Neuron (in vitro differentiated cells): Measurements from ENCODE around the gene ARL5C.

ENCODE experiments used
- H2AFZ ChIP-seq: one replicate; pipeline ENCODE4 v1.6.1; 2013; ENCODE audit warnings: low read depth, mild to moderate bottlenecking, inconsistent platforms, low read length, moderate library complexity
- H3K27me3 ChIP-seq: one replicate; pipeline ENCODE4 v1.6.1; 2013; ENCODE audit warnings: low read length; ENCODE audit not compliant: insufficient read depth
- H3K36me3 ChIP-seq: one replicate; pipeline ENCODE4 v1.6.1; 2013; ENCODE audit warnings: low read length; ENCODE audit not compliant: insufficient read depth
- H3K4me1 ChIP-seq: one replicate; pipeline ENCODE4 v1.6.1; 2013; ENCODE audit warnings: low read length; ENCODE audit not compliant: insufficient read depth
- H3K4me3 ChIP-seq: 2 replicates; pipeline ENCODE4 v1.5.1; 2013; ENCODE audit warnings: mild to moderate bottlenecking, low read length, moderate library complexity
- H3K9me3 ChIP-seq: one replicate; pipeline ENCODE4 v1.6.1; 2013; ENCODE audit warnings: low read length

Gene ARL5C, protein sequence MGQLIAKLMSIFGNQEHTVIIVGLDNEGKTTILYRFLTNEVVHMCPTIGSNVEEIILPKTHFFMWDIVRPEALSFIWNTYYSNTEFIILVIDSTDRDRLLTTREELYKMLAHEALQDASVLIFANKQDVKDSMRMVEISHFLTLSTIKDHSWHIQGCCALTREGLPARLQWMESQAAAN

DNA sequence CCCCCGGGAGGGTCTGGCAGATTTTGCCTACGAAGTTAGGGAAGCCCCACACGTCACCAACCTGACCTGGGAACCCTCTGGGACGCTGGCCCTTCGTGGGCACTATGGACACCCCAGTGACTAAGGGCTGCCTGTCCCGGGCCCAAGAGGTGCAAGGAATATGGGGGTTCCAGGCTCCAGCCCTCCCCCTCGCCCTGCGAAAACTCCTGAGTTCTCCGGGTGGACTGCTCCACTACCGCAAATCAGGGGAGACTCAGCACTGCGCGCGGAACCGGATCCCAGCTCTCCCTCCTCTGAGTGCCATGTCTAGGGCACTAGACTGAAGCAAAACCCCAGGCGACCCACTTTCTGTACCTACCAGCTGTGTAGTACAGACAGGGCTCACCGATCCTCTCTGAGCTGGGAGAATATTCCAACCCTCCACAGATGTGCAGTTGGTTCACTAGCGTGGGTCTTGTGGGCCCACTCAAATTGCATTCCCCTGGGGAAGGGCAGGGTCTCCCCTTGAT, at the start of gene ARL5C:
Gene ARL5C, minus strand, starts transcription at position 321 of the 509 bp plus-strand sequence. CDS start 401 bp downstream, outside the sequence.
- Histone ChIP-seq H2AFZ (peak within 1 kb of the TSS; percentile 92), H3K4me1 (peaks cover 9% of the 10 kb centered on the region), H3K9me3 (no peaks in the 10 kb centered on the region), H3K36me3 (no peaks in the 10 kb centered on the region), H3K4me3 (peak within 1 kb of the TSS; percentile 65), H3K27me3 (peaks cover 25% of the 10 kb centered on the region)

DNA sequence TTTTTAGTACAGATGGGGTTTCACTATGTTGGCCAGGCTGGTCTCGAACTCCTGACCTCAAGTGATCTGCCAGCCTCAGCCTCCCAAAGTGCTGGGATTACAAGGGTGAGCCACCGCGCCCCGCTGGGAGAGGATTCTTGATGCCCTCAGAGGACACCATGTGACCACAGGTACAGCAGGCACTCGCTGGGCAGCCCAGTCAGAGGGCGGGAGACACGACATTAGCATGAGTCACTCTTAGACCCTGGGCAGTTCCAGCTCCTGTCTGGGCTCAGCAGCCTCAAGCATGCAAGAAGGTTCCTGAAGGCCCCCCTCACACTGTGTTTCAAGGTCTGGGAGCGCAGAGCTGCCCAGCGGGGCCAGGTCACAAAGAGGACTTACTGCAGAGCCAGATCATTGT, 47.9 kb upstream of the ARL5C start:
- peaks cover 8% of the 10 kb centered on the region for H3K4me1 ChIP-seq
- H2AFZ ChIP-seq: no peak overlapping the region
- H3K36me3 ChIP-seq: no peaks in the 10 kb centered on the region
- H3K27me3 ChIP-seq: peaks cover 68% of the 10 kb centered on the region
- H3K4me3 ChIP-seq: no peak overlapping the region
- no peaks in the 10 kb centered on the region for H3K9me3 ChIP-seq

DNA sequence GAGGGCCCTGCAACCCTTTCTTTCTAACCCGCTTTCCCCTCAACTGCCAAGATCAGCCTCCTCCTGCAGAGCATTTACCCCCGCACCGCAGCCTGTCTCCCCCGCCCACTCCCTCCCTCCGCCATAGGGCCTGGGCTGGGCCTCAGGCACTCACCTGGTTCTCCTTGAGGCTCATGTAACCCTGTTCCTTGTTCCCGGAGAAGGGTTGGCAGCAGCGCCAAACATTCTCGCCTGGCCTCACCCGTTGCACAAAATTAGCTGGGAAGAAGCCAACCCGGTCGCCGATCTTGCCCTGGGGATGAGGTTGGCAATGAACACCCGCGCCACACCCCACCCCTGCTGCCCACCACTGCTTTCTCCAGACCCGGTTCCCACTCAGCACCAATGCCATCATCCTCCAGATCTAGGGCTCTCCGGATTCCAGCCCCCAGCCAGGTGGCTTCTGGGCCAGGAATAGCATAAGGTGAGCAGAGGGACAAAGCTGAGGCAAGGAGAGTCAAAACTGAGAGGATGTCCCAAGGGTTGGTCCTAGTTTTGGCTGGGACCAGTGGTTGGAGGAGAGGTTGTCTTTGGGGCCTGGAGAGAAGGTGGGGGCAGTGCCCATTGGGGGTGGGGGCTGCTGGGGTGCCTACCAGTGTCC, 47.0 kb upstream of the ARL5C start:
- Histone ChIP-seq H3K4me3 (no peak overlapping the region), H3K9me3 (no peaks in the 10 kb centered on the region), H3K27me3 (peaks cover 73% of the 10 kb centered on the region)

DNA sequence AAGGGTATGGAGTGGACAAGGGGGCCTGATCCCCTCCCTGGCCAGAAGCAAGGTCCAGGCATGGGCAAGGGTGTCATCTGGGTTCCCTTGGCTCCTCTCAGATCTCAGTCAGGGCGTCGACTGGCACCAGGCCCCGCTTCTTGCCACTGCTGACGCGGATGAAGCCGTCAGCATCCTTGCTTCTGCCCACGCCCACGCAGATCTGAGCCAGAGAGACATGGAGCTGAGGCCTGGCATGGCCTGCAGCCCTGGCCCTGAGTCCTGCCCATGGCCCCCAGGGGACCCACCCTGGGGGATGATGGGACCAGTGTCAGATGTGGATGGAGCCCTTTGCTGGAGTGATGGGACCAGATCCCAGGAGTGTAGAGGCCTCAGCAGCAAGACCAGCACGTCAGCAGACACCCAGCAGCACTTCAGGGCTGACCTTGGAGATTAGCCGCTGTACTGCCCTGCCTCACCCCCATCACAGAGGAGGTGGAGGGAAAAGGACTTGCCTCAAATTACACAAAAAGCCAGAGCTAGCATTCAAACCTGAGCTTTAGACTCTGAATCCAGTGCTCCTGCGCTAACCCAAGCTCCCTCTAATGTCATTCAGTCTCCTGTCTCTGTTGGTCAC, 46.3 kb upstream of the ARL5C start:
- Histone ChIP-seq H3K27me3 (peaks cover 72% of the 10 kb centered on the region), H2AFZ (no peak overlapping the region), H3K4me1 (peaks cover 8% of the 10 kb centered on the region), H3K9me3 (no peaks in the 10 kb centered on the region), H3K4me3 (no peak overlapping the region), H3K36me3 (no peaks in the 10 kb centered on the region)

More for the DNA sequence above, 47.0 kb upstream of the ARL5C start:
- H3K36me3 ChIP-seq: no peaks in the 10 kb centered on the region
- peaks cover 8% of the 10 kb centered on the region for H3K4me1 ChIP-seq
- no peak overlapping the region for H2AFZ ChIP-seq

DNA sequence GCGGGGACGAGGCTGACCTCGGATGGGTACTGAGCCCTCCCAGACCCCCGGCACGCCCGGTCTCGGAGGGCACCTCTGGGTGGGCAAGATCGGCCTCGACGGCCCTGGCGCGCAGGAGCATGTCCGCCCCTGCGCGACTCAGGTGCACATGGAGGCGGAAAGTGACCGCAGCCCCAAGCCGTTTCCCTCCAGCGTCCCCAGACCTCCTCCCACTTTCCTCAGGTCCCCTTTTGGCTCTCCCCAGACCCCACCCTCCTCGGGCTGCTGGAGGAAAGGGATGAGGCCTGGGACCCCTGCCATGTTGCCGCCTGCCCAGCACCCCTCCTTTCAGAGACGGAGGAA, 44.1 kb upstream of the ARL5C start:
- peaks cover 63% of the 10 kb centered on the region for H3K27me3 ChIP-seq
- H3K4me3 ChIP-seq: no peak overlapping the region
- no peaks in the 10 kb centered on the region for H3K9me3 ChIP-seq
- H2AFZ ChIP-seq: peak overlapping the region; percentile 50
- H3K36me3 ChIP-seq: peaks cover 2% of the 10 kb centered on the region
- peaks cover 11% of the 10 kb centered on the region for H3K4me1 ChIP-seq

DNA sequence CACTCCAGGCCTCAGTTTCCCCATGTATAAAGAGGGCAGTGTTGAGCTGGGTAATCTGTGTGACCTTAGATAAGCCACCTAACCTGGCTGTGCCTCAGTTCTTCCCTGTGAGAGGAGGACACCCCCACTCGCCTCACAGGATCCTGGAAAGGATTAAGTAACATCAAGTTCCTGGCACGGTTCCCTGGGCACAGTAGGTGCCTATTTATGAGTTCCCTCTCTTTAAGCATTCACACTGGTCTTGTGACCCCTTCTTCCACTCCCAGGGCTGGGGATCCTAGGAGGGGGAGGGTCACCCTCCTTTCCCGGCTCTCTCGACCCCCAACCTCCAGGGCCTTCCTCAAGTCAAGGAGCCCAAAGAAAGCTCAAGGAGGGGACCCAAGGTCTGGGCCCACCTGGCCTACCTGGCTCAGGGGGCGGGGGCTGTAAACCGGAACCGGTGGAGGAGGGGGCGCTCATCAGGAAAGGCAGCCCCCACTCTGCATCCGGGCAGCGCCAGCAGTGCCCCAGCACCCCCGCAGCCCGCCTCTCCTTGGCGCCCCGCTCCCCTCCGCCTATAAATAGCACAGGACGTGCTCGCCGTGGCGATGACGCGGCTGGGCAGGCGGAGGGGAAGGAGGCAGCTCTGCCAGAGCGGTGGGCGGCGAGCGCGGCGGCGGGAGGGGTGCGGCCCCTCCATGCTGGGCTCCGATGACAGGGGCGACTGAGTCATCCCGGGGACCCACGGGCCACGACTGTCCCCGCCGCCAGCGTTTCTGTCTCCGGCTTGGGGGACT, 43.5 kb upstream of the ARL5C start:
- Histone ChIP-seq H3K36me3 (peaks cover 8% of the 10 kb centered on the region), H3K27me3 (peaks cover 58% of the 10 kb centered on the region), H3K4me3 (no peak overlapping the region), H3K9me3 (no peaks in the 10 kb centered on the region), H2AFZ (peak overlapping the region; percentile 50), H3K4me1 (peaks cover 11% of the 10 kb centered on the region)

DNA sequence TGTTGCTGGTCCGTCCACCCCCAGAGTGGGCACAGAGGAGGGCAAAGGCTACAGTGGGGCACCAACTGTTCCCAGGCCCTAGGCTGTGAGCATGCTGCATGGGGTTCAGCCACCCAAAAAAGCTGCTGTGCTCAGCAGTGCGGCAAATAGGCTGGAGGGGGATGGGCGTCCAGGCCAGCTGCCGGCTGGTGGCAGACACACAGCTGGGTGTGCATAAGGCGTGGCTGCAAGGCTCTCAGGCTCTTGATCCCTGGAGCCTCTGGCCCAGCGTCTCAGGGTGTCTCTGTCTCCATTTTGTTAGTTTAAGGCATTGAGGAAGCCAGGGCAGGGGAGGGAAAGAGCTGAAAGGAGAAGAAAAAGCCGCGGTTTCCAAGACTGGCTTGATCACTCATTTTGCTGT, 42.9 kb upstream of the ARL5C start:
- Histone ChIP-seq H3K9me3 (no peaks in the 10 kb centered on the region), H3K36me3 (peaks cover 14% of the 10 kb centered on the region), H3K4me1 (peaks cover 11% of the 10 kb centered on the region), H3K27me3 (peaks cover 51% of the 10 kb centered on the region), H3K4me3 (no peak overlapping the region), H2AFZ (no peak overlapping the region)

DNA sequence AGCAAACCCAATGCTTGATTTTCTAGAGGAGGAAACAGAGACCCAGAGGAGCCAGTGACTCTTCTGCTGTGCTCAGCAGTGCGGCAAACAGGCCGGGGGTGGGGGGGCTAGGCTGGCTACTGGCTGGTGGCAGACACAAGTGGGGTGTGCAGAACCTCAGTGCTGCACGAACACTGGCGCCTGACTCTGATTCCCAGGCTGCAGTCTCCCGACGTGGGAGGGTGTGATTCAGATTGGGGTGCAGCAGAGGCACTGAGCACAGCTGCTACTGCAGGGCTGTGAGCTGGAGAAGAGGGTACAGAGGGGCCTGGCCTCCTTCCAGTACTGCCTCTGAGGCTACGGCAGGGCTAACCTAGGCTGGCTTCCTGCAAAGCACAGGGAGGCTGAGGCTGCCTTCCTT, 42.2 kb upstream of the ARL5C start:
- H3K27me3 ChIP-seq: peaks cover 49% of the 10 kb centered on the region
- no peaks in the 10 kb centered on the region for H3K9me3 ChIP-seq
- H3K36me3 ChIP-seq: peaks cover 21% of the 10 kb centered on the region
- H2AFZ ChIP-seq: no peak overlapping the region
- H3K4me1 ChIP-seq: peaks cover 11% of the 10 kb centered on the region
- no peak overlapping the region for H3K4me3 ChIP-seq

DNA sequence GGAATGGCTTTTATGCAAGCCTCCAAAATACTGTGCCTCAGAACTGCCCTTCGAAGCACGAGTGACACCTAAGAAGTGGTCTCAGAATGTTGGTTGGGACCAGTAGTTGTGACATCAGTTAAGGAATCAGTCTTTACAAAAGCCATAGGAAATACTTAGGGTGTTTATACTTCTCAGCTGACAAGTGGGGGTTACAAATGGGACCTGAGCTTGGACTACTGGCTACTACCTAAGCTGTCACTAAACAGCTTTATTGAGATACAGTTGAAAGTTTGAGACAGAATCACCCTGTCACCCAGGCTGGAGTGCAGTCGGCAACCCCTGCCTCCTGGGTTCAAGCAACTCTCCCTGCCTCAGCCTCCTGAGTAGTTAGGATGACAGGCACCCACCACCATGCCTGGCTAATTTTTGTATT, 39.2 kb upstream of the ARL5C start:
- Histone ChIP-seq H2AFZ (no peak overlapping the region), H3K4me1 (peaks cover 29% of the 10 kb centered on the region), H3K36me3 (peaks cover 36% of the 10 kb centered on the region), H3K27me3 (peaks cover 23% of the 10 kb centered on the region), H3K9me3 (no peaks in the 10 kb centered on the region), H3K4me3 (no peak overlapping the region)

DNA sequence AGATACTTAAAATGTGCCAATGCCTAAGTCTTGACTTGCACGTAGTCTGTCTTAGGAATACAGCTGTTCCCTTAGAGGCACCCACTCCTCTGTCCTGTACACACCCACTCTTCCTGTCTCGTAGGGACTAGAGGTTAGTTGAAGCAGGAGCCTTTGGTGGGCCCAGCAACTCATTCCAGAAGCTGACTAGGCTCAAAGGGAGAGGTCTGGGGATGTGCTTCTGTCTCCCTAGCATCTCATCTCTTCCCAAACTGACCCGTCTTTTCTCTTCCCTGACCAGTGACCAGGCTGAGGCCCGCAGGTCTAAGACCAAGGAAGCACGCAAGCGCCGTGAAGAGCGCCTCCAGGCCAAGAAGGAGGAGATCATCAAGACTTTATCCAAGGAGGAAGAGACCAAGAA, 38.3 kb upstream of the ARL5C start:
- Histone ChIP-seq H3K36me3 (peaks cover 36% of the 10 kb centered on the region), H3K27me3 (peaks cover 15% of the 10 kb centered on the region), H3K4me3 (no peak overlapping the region), H3K9me3 (no peaks in the 10 kb centered on the region), H2AFZ (no peak overlapping the region), H3K4me1 (peaks cover 21% of the 10 kb centered on the region)

DNA sequence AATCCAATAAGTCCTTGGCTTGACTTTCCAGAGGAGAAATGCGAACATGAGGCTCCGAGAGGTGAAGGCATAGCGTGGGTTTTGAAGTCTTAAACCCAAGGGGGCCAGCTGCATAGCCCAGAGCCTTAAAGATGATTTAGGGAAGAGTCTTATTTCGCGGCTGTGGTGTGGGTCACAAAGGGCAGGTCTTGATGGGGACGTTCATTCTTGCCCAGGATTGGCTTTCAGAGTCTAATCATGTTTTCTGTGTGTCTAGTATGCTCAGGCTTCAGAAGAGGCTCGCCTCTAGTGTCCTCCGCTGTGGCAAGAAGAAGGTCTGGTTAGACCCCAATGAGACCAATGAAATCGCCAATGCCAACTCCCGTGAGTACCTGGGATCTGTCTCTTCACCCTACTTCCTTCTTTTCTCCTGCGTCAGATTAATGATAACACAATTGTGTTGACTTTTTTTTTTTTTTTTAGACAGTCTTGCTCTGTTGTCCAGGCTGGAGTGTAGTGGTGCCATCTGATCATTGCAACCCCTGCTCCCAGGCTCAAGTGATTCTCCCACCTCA, 35.1 kb upstream of the ARL5C start:
- Histone ChIP-seq H3K4me3 (peak overlapping the region; percentile 96), H3K27me3 (no peaks in the 10 kb centered on the region)

DNA sequence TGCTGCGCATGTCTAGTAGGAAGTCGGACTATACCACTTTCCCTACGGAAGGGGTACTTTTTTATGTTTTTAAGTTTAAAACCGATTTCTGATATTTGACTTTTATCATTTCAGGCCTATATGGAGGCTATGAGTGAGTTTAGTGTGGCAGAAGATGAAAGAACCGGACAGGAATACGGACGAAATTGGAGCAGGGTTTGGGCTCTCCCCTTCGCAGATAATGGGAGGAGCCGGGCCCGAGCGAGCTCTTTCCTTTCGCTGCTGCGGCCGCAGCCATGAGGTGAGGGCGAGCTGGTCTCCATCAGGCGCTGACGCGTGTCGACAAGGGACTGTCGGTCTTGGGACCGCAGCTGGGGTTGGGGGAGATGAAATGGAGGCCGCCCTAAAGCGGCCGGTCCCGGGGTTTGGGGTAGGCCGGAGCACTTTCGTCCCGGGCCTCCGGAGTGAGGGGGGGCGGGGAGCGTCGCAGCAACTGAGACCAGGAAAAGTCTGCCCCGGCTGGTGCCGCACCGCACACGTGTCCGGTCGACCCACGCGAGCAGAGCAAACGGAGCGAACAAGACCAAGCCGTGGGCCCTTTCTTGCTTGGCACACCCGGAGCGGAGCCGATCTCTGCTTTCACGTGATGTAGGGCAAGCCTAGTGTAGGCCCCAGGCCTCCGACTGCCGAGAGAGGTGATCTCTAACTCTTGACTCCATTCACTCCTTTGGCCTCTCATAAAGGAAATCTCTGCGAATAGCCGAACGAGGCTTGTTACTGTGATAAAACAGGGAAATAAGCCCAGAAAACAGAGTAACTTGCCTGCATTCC, 34.3 kb upstream of the ARL5C start, which contains the start of gene RPL19:
Gene RPL19, plus strand, starts transcription at position 214 of the 810 bp plus-strand sequence. Its CDS starts 62 bp downstream, at position 276.
- no peaks in the 10 kb centered on the region for H3K9me3 ChIP-seq
- H2AFZ ChIP-seq: peak within 1 kb of the TSS; percentile 39
- peak within 1 kb of the TSS; percentile 96 for H3K4me3 ChIP-seq
- H3K4me1 ChIP-seq: peaks cover 38% of the 10 kb centered on the region
- peaks cover 36% of the 10 kb centered on the region for H3K36me3 ChIP-seq
- no peaks in the 10 kb centered on the region for H3K27me3 ChIP-seq

More for the DNA sequence above, 35.1 kb upstream of the ARL5C start:
- H3K4me1 ChIP-seq: peaks cover 30% of the 10 kb centered on the region
- H3K9me3 ChIP-seq: no peaks in the 10 kb centered on the region
- no peak overlapping the region for H2AFZ ChIP-seq
- peaks cover 36% of the 10 kb centered on the region for H3K36me3 ChIP-seq
